AML-193 (cell line): Measurements from ENCODE around the gene CST2.
A peak's percentile ranks its signal among the peaks of the same experiment; 100 is the strongest.
"Not testable (repeated sequence)": the region's sequence is repeated elsewhere in the genome, so short reads cannot be mapped to it uniquely, and the experiment has no call there.

Source experiments
- DNase-seq, 2 experiments: peaks; one replicate each; lab custom pipeline; 2025; lab: John Stamatoyannopoulos, UW

Gene CST2

DNA sequence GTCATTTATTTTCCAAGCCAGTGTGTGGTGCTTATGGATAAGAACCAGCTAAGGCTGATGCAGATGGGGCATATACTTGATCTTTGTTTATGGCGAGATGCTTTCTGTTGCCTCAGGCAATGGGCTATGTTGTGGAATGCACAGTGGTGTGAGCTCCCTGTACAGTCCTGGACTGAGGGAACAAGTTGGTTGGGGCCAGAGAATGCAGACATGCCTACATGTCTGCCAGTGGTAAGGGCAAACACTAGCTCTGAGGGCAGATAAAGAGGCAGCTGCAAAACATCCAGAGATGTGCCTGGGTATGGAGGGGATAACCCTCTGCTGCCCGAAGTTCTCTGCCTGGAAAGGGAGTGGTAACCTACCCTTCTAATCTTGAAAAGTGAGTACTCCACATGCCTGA lies 16.2 kb downstream of the CST2 start:
- not testable (repeated sequence) for DNase-seq

DNA sequence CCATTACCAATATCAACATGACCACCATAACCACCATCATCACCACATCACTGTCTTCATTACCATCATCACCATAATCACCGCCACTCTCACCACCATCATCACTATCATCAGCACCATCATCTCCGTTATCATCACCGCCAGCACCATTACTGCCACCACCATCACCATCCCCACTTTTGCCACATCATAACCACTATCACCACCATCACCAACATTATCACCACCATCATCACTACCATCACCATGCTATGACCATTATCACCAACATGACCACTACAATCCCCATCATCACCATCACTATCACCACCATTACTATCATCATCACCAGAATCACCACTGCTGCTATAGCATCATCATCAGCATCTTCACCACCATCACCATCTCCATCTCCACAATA lies 25.7 kb downstream of the CST2 start:
- DNase-seq, result no peak

DNA sequence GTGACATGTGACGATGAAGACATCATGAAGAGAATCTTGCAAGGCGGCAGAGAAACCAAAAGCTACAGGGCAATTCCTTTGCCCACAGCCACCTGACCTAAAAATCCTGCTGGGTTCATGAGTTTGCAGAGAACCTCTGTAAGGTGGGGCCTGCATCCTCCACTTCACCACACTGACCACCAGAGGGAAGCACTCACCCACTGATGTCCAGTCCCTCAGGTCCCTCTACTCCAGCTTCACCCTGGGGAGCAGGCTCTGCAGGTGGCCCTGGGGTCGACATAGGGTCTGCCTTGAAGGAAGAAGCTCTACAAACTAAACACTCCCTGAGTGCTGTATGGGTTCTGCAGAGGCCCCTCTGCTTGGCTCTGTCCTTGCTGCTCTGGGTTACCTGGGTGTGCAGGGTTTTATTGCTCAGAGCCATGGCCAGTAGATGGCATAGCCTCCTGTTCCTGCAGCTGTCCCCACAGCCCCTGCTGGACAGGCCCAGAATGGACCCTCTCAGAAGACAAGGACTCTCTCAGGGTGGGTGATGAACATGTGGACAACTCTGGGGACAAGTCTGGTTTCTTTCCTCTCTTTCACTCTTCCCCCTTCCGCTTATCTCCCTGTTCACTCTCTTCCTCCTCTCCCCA lies 27.2 kb downstream of the CST2 start:
- peak; percentile 6 to 19 for DNase-seq

DNA sequence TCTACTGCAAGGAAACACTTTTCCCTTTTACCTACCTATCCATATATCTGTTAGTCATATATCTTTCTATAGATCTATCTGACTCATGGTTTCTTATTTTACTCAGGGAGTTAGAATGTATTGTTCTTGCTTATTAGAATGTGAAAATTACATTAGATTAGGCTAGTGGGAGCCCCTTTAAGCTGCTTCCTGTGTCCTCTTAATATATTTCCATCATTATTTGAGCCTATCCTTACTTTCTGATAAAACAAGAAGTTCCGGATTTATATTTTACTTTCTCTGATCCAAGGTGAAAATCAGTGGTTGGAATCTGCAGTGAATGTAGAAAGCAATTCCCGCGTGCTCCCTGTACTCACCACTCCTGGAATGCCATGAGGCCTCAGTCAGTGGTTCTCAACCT lies 31.0 kb downstream of the CST2 start:
- no peak for DNase-seq

DNA sequence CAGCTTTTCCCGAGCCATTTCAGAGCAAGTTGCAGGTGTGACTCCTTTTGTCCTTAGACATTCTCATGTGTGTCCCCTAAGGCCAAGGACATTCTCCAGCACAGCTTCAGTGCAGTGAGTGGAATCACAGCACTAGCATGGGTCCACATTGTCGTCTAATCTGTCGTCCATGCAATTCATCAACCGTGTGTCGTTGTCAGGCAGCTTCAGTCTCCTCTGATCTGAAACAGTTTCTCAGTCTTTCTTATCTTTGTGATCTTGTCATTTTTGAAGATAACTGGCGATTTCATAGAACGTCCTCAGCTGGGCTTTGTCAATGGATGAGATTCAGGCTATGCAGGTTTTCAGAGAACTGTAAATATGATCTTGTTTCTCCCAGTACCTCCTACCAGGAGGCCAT lies 31.7 kb downstream of the CST2 start:
- no peak for DNase-seq

DNA sequence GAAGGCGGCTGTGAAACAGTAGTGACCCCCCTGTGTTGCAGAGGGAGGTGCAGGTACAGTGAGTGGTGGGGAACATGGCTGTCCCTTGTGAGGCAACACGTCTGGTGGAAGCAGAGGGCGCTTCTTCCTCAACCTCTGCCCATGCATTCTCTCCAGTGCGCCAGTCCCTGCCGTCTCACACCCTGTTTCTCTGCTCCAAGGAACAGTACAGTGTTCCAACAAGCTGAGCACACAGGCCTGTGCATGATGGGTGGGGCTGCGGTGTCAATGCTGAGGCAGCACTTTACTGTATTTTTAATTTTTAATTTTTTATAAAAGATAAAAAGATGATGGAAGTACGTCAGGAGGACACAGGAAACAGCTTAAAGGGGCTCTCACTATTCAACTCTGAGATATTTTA lies 32.5 kb downstream of the CST2 start:
- DNase-seq, result no peak

DNA sequence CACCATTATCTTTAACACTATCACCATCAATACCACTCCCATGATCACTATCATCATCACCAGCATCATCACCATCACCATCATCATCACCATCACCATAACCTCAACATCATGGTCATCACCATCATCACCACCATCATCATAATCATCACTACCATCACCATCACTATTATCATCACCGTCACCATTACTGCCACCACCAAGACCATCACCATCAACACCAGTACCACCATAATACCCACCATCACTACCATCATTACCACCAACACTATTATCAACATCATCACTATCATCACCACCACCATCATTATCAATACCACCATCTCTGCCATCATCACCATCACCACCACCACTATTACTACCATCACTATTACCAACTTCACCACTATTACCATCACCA lies 43.1 kb downstream of the CST2 start:
- DNase-seq, result no peak

DNA sequence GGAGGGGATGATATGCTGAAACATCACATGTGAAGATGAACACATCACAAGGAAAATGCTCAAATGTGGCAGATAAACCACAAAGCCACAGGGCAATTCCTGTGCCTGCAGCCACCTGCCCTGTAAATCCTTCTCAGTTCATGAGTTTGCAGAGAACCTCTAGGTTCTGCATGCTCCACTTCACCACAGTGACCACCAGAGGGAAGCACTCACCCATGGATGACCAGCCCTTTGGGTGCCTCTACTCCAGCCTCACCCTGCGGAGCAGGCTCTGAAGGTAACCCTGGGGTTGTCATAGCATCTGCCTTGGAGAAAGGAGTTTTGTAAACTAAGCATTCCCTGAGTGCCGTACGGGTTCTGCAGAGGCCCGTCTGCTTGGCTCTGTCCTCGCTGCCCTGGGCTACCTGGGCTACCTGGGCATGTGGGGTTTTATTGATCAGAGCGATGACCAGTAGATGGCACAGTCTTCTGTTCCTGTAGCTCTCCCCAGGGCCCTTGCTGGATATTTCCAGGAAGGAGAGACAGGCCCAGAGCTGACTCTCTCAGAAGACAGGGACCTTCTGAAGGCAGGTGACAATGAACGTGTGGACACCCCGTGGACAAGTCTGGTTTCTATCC lies 44.1 kb downstream of the CST2 start:
- DNase-seq, result peak; percentile 2 to 3

DNA sequence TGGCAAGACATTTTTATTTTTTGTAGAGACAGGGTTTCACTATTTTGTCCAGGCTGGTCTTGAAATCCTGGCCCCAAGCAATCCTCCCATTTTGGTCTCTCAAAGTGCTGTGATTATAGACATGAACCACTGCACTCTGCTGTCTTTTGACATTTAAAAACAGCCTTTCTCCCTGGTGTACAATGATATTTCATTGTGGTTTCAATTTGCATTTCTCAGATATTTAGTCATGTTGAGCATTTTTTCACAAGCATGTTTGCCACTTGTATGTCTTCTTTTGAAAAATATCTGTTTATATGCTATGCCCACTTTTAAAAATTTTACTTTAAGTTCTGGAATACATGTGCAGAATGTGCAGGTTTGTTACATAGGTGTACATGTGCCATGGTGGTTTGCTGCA lies 47.9 kb downstream of the CST2 start:
- DNase-seq, result not testable (repeated sequence)

DNA sequence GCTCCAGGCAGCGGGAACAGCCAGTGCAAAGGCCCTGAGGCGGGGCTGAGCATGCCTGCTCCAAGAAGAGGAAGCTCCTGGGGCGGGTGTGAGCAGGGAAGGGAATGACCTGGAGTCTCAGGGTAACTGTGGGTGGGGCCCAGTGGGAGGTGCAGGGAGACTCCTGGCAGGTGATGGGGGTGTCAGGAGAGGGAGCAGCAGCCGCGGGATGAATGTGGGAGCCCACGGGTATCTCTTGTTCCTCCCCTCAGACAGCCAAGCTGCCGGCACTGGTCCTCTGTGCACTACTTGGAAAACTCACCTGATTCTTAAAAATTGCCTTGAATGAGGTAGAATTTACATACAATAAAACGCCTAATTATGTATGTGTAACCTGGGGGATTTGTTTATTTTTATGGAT lies 49.1 kb downstream of the CST2 start:
- DNase-seq, result not testable (repeated sequence)

DNA sequence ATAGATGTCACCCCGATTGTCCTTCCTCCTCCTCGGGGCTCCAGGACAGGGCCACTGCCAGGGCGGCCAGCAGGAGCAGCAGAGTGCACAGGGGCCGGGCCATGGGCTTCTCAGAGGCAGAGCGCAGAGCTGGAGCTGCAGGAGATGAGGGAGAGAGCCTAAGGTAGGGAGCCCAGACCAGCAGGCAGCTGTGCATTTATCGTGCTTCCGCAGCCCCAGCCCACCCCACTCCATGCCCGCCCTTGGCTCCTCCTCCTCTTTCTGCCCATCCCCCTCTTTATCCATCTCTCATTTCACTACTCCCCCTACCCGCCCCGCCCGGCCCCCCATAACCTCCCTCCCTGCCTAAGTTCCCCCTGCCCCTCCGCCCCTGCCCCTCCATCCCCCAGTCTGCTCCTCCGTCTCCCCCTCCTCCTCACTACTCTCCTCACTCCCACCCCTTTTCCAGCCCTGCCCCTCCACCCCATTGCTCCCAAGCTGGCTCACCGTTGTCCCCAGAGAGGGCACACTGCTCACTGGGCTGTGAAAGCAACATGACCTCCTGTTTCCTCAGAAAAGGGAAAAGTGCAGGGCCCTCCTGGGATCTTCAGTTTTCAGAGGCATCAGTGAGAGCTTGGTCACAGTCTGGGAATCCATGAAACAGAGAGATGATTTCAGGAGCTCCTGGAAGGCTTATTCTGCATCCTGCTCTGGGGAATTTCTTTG lies 50.3 kb downstream of the CST2 start:
- no peak for DNase-seq

DNA sequence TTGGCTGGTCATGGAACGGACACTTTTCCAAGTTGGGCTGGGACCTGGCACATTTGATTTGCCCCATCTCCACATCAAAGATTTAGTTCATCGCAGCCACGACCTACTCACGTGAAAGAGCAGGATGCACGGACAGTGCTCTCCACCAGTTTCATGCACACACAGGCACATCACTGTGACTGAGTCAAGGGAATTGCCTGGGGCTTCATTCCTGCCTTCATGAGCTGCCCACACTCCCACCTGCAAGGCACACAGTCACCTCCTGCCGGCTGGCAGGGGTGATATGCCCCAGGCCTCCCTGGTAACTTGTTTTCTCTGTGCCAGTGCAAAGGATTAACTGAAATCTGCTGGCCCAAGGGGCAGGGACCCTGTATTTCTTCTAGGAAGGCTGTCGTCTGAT lies 52.4 kb downstream of the CST2 start:
- no peak for DNase-seq
